ENCODE data around the gene RPL39L. TPM values are rescaled to one million over a fixed set of nuclear protein-coding genes. Genes with fewer than 3 reads are reported as not detected.
A peak's percentile ranks its signal among the peaks of the same experiment; 100 is the strongest.

Gene RPL39L
- total and polyA plus RNA-seq, 2 of the 13 experiments (the other 11 are each of a cell fraction or from before 2014, with no cell fraction given), result not detected

GRCh38 chr3:187101184-187102072 is 37.9 kb downstream of the RPL39L start (continued):
- TF ChIP-seq, protein P1, sequence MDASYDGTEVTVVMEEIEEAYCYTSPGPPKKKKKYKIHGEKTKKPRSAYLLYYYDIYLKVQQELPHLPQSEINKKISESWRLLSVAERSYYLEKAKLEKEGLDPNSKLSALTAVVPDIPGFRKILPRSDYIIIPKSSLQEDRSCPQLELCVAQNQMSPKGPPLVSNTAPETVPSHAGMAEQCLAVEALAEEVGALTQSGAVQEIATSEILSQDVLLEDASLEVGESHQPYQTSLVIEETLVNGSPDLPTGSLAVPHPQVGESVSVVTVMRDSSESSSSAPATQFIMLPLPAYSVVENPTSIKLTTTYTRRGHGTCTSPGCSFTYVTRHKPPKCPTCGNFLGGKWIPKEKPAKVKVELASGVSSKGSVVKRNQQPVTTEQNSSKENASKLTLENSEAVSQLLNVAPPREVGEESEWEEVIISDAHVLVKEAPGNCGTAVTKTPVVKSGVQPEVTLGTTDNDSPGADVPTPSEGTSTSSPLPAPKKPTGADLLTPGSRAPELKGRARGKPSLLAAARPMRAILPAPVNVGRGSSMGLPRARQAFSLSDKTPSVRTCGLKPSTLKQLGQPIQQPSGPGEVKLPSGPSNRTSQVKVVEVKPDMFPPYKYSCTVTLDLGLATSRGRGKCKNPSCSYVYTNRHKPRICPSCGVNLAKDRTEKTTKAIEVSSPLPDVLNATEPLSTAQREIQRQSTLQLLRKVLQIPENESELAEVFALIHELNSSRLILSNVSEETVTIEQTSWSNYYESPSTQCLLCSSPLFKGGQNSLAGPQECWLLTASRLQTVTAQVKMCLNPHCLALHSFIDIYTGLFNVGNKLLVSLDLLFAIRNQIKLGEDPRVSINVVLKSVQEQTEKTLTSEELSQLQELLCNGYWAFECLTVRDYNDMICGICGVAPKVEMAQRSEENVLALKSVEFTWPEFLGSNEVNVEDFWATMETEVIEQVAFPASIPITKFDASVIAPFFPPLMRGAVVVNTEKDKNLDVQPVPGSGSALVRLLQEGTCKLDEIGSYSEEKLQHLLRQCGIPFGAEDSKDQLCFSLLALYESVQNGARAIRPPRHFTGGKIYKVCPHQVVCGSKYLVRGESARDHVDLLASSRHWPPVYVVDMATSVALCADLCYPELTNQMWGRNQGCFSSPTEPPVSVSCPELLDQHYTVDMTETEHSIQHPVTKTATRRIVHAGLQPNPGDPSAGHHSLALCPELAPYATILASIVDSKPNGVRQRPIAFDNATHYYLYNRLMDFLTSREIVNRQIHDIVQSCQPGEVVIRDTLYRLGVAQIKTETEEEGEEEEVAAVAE (CRISPR knock-in tag; IDR thresholded peaks at IDR 0.05; ENCODE audit: borderline replicate concordance), result no peak
- TF ChIP-seq ZC3H4 (CRISPR knock-in tag; IDR thresholded peaks at IDR 0.05; ENCODE audit: borderline replicate concordance), result no peak
- peak; percentile 56; the same call in 1 of the 2 replicates for TF ChIP-seq HIVEP1 (CRISPR knock-in tag; IDR thresholded peaks at IDR 0.05)
- no peak for TF ChIP-seq TP53 (CRISPR knock-in tag; conservative IDR thresholded peaks at IDR 0.05)
- TF ChIP-seq HMG20A (CRISPR knock-in tag; IDR thresholded peaks at IDR 0.05; ENCODE audit: borderline replicate concordance), result peak; percentile 43; the same call in 1 of the 2 replicates
- TF ChIP-seq TEAD3 (CRISPR knock-in tag; optimal IDR thresholded peaks at IDR 0.05; ENCODE audit: borderline replicate concordance), result peak; percentile 12
- no peak for TF ChIP-seq ARHGAP35 (CRISPR knock-in tag; IDR thresholded peaks at IDR 0.05; ENCODE audit: borderline replicate concordance)
- TF ChIP-seq NFE2 (CRISPR knock-in tag; IDR thresholded peaks at IDR 0.05), result no peak
- TF ChIP-seq ATF1 (CRISPR knock-in tag; IDR thresholded peaks at IDR 0.05), result no peak
- TF ChIP-seq DMAP1 (CRISPR knock-in tag; IDR thresholded peaks at IDR 0.05), result no peak
- TF ChIP-seq ZBTB2 (CRISPR knock-in tag; IDR thresholded peaks at IDR 0.05; ENCODE audit: low read depth), result no peak
- TF ChIP-seq ZMYM4 (CRISPR knock-in tag; IDR thresholded peaks at IDR 0.05), result peak; percentile 22; the same call in 1 of the 2 replicates
- TF ChIP-seq ZNF644 (CRISPR knock-in tag; IDR thresholded peaks at IDR 0.05; ENCODE audit: low read depth), result 0 out of 2 replicates have a peak, but pooled peaks have one; percentile 22
- no peak for TF ChIP-seq ZNF562 (CRISPR knock-in tag; IDR thresholded peaks at IDR 0.05; ENCODE audit: borderline replicate concordance)
- TF ChIP-seq KLF9 (CRISPR knock-in tag; IDR thresholded peaks at IDR 0.05; ENCODE audit: low read depth), result no peak
- TF ChIP-seq, protein P2, sequence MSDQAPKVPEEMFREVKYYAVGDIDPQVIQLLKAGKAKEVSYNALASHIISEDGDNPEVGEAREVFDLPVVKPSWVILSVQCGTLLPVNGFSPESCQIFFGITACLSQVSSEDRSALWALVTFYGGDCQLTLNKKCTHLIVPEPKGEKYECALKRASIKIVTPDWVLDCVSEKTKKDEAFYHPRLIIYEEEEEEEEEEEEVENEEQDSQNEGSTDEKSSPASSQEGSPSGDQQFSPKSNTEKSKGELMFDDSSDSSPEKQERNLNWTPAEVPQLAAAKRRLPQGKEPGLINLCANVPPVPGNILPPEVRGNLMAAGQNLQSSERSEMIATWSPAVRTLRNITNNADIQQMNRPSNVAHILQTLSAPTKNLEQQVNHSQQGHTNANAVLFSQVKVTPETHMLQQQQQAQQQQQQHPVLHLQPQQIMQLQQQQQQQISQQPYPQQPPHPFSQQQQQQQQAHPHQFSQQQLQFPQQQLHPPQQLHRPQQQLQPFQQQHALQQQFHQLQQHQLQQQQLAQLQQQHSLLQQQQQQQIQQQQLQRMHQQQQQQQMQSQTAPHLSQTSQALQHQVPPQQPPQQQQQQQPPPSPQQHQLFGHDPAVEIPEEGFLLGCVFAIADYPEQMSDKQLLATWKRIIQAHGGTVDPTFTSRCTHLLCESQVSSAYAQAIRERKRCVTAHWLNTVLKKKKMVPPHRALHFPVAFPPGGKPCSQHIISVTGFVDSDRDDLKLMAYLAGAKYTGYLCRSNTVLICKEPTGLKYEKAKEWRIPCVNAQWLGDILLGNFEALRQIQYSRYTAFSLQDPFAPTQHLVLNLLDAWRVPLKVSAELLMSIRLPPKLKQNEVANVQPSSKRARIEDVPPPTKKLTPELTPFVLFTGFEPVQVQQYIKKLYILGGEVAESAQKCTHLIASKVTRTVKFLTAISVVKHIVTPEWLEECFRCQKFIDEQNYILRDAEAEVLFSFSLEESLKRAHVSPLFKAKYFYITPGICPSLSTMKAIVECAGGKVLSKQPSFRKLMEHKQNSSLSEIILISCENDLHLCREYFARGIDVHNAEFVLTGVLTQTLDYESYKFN (CRISPR knock-in tag; conservative IDR thresholded peaks at IDR 0.05), result no peak
- TF ChIP-seq, protein P3, sequence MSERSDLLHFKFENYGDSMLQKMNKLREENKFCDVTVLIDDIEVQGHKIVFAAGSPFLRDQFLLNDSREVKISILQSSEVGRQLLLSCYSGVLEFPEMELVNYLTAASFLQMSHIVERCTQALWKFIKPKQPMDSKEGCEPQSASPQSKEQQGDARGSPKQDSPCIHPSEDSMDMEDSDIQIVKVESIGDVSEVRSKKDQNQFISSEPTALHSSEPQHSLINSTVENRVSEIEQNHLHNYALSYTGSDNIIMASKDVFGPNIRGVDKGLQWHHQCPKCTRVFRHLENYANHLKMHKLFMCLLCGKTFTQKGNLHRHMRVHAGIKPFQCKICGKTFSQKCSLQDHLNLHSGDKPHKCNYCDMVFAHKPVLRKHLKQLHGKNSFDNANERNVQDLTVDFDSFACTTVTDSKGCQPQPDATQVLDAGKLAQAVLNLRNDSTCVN (CRISPR knock-in tag; IDR thresholded peaks at IDR 0.05; ENCODE audit: borderline replicate concordance), result no peak
- TF ChIP-seq ZNF709 (CRISPR knock-in tag; IDR thresholded peaks at IDR 0.05), result 0 out of 2 replicates have a peak, but pooled peaks have one; percentile 24

Measured in HepG2 (cell line).